Measurements from ENCODE around the gene R3HCC1L.

Gene R3HCC1L

GRCh38 chr10:98096731-98097130, 37.7 kb upstream of the R3HCC1L start:
- H3K4me3 ChIP-seq (replicated peaks in 1 of 2; ENCODE audit: low read depth in 2 of 2, low read length in 2 of 2) = no peak overlapping the region
- TF ChIP-seq CTCF (IDR thresholded peaks at IDR 0.05; ENCODE audit: low read depth, low read length) = no peak
- no peak for DNase-seq (ENCODE audit: low read depth in 2 of 2)

GRCh38 chr10:98097175-98097574, 37.3 kb upstream of the R3HCC1L start:
- no peak for DNase-seq (ENCODE audit: low read depth in 2 of 2)
- no peak for TF ChIP-seq CTCF (IDR thresholded peaks at IDR 0.05; ENCODE audit: low read depth, low read length)
- H3K4me3 ChIP-seq (replicated peaks in 1 of 2; ENCODE audit: low read depth in 2 of 2, low read length in 2 of 2) = no peak overlapping the region

- TF ChIP-seq CTCF (IDR thresholded peaks at IDR 0.05; ENCODE audit: low read depth, low read length) = no peak
- no peak overlapping the region for H3K4me3 ChIP-seq (replicated peaks in 1 of 2; ENCODE audit: low read depth in 2 of 2, low read length in 2 of 2)
- DNase-seq (ENCODE audit: low read depth in 2 of 2) = no peak
Observed at GRCh38 chr10:98097616-98098015, 36.8 kb upstream of the R3HCC1L start.

GRCh38 chr10:98098247-98098646, 36.2 kb upstream of the R3HCC1L start:
- DNase-seq (ENCODE audit: low read depth in 2 of 2) = no peak
- TF ChIP-seq CTCF (IDR thresholded peaks at IDR 0.05; ENCODE audit: low read depth, low read length) = no peak
- no peak overlapping the region for H3K4me3 ChIP-seq (replicated peaks in 1 of 2; ENCODE audit: low read depth in 2 of 2, low read length in 2 of 2)

- no peak for DNase-seq (ENCODE audit: low read depth in 2 of 2)
- TF ChIP-seq CTCF (IDR thresholded peaks at IDR 0.05; ENCODE audit: low read depth, low read length) = no peak
Observed at GRCh38 chr10:98100476-98100875, 34.0 kb upstream of the R3HCC1L start.

GRCh38 chr10:98101366-98101765, 33.1 kb upstream of the R3HCC1L start:
- DNase-seq (ENCODE audit: low read depth in 2 of 2) = no peak
- no peak for TF ChIP-seq CTCF (IDR thresholded peaks at IDR 0.05; ENCODE audit: low read depth, low read length)

More at GRCh38 chr10:98100476-98100875, 34.0 kb upstream of the R3HCC1L start:
- H3K4me3 ChIP-seq (replicated peaks in 1 of 2; ENCODE audit: low read depth in 2 of 2, low read length in 2 of 2) = no peak overlapping the region

GRCh38 chr10:98104125-98104524, 30.3 kb upstream of the R3HCC1L start:
- DNase-seq (ENCODE audit: low read depth in 2 of 2) = no peak
- H3K4me3 ChIP-seq (replicated peaks in 1 of 2; ENCODE audit: low read depth in 2 of 2, low read length in 2 of 2) = no peak overlapping the region
- no peak for TF ChIP-seq CTCF (IDR thresholded peaks at IDR 0.05; ENCODE audit: low read depth, low read length)

More at GRCh38 chr10:98101366-98101765, 33.1 kb upstream of the R3HCC1L start:
- no peak overlapping the region for H3K4me3 ChIP-seq (replicated peaks in 1 of 2; ENCODE audit: low read depth in 2 of 2, low read length in 2 of 2)

All from cardiac fibroblast (primary cell).